CD14-positive monocyte (primary cell): Measurements from ENCODE around the gene TRIOBP. TPM values are rescaled to one million over a fixed set of nuclear protein-coding genes. Genes with fewer than 3 reads are reported as not detected.

Source experiments
- DNase-seq, 3 donors: peaks; one replicate each; pipeline ENCODE4 v3.0.0-alpha.2; 2011 to 2022
- H2AFZ ChIP-seq: 2 replicates; pipeline ENCODE4 v1.6.0; 2012; ENCODE audit warnings: mild to moderate bottlenecking, low read depth, low read length, inconsistent platforms; ENCODE audit not compliant: insufficient read depth, poor library complexity, severe bottlenecking
- H3K27ac ChIP-seq, 2 donors: 1 replicate in 1 of 2; 2 replicates in 1 of 2; pipeline ENCODE4 v1.5.1; 2012 to 2013; ENCODE audit warnings: low read length in 2 of 2, control low read depth in 1 of 2, inconsistent platforms in 1 of 2, low read depth in 1 of 2, mild to moderate bottlenecking in 1 of 2
- H3K27me3 ChIP-seq, 2 donors: one replicate each; pipeline versions ENCODE4 v1.6.0 to v1.6.1; 2011 to 2013; ENCODE audit warnings: low read length in 2 of 2; ENCODE audit not compliant: control insufficient read depth in 2 of 2, insufficient read depth in 2 of 2
- H3K36me3 ChIP-seq, 2 donors: replicated peaks in 1 of 2; 1 replicate in 1 of 2; 2 replicates in 1 of 2; pipeline versions ENCODE4 v1.5.1 to v1.6.1; 2012 to 2013; ENCODE audit warnings: low read length in 2 of 2, control low read depth in 1 of 2, inconsistent platforms in 1 of 2, mild to moderate bottlenecking in 1 of 2; ENCODE audit not compliant: insufficient read depth in 2 of 2, control insufficient read depth in 1 of 2
- H3K4me1 ChIP-seq, 2 donors: 1 replicate in 1 of 2; 2 replicates in 1 of 2; pipeline versions ENCODE4 v1.5.1 to v1.6.1; 2012 to 2013; ENCODE audit warnings: low read length in 2 of 2, control low read depth in 1 of 2, inconsistent platforms in 1 of 2, mild to moderate bottlenecking in 1 of 2, moderate library complexity in 1 of 2; ENCODE audit not compliant: insufficient read depth in 2 of 2, control insufficient read depth in 1 of 2
- H3K4me2 ChIP-seq: replicated peaks from 2 replicates; pipeline ENCODE3; 2012; ENCODE audit warnings: low read length, moderate library complexity, mild to moderate bottlenecking; ENCODE audit not compliant: poor library complexity, severe bottlenecking; ENCODE audit errors: extremely low read depth
- H3K4me3 ChIP-seq, 3 experiments: fragments of 200-600 bp in 1 of 3; sonication (generic) in 1 of 3; replicated peaks in 1 of 3; 1 replicate in 2 of 3; 2 replicates in 1 of 3; pipeline ENCODE4 v1.5.1; 2011 to 2013; ENCODE audit warnings: low read length in 3 of 3, mild to moderate bottlenecking in 3 of 3, control low read depth in 2 of 3, low read depth in 2 of 3, inconsistent platforms in 1 of 3, moderate library complexity in 1 of 3
- H3K79me2 ChIP-seq: 2 replicates; pipeline ENCODE4 v1.6.0; 2012; ENCODE audit warnings: mild to moderate bottlenecking, control low read depth, inconsistent platforms, low read length, moderate library complexity; ENCODE audit not compliant: insufficient read depth
- H3K9ac ChIP-seq: 2 replicates; pipeline ENCODE4 v1.6.0; 2017; ENCODE audit warnings: low read length, mild to moderate bottlenecking; ENCODE audit not compliant: insufficient read depth, poor library complexity, severe bottlenecking
- H3K9me3 ChIP-seq, 2 donors: replicated peaks in 1 of 2; 1 replicate in 1 of 2; 2 replicates in 1 of 2; pipeline versions ENCODE4 v1.5.1 to v1.6.1; 2012 to 2013; ENCODE audit warnings: low read length in 2 of 2, control low read depth in 1 of 2; ENCODE audit not compliant: control insufficient read depth in 1 of 2, insufficient read depth in 1 of 2
- H4K20me1 ChIP-seq: 2 replicates; pipeline ENCODE4 v1.6.0; 2012; ENCODE audit warnings: mild to moderate bottlenecking, low read length, control low read depth, moderate library complexity; ENCODE audit not compliant: insufficient read depth
- H3K27ac Mint-ChIP-seq, 7 donors: one replicate each; pipeline ENCODE4 v1.8.0; 2020; ENCODE audit warnings: mild to moderate bottlenecking in 7 of 7, mixed read lengths in 7 of 7, moderate library complexity in 6 of 7, inconsistent platforms in 2 of 7
- H3K27me3 Mint-ChIP-seq, 3 donors: one replicate each; pipeline ENCODE4 v1.8.0; 2021 to 2022; ENCODE audit warnings: low read depth in 3 of 3, mild to moderate bottlenecking in 3 of 3, mixed read lengths in 3 of 3, moderate library complexity in 3 of 3, inconsistent platforms in 1 of 3
- H3K36me3 Mint-ChIP-seq, 2 donors: one replicate each; pipeline ENCODE4 v1.8.0; 2020; ENCODE audit warnings: mixed read lengths in 2 of 2, inconsistent platforms in 1 of 2, mild to moderate bottlenecking in 1 of 2
- H3K4me1 Mint-ChIP-seq: one replicate; pipeline ENCODE4 v1.8.0; 2020; ENCODE audit warnings: mild to moderate bottlenecking, mixed read lengths
- H3K4me3 Mint-ChIP-seq, 2 donors: one replicate each; pipeline ENCODE4 v1.8.0; 2020; ENCODE audit warnings: mild to moderate bottlenecking in 2 of 2, mixed read lengths in 2 of 2, moderate library complexity in 1 of 2
- H3K9me3 Mint-ChIP-seq, 7 donors: one replicate each; pipeline ENCODE4 v1.8.0; 2020 to 2022; ENCODE audit warnings: mixed read lengths in 7 of 7, mild to moderate bottlenecking in 6 of 7, moderate library complexity in 6 of 7, inconsistent platforms in 2 of 7
- WGBS: methylation state at CpG from one replicate; pipeline ENCODE4 v1.1.5; 2013; ENCODE audit warnings: missing lambda C conversion rate; ENCODE audit not compliant: insufficient coverage; 5-methylcytosine and 5-hydroxymethylcytosine counted together
- intact Hi-C, 2 donors: fragments of 100-400 bp; cut with micrococcal nuclease; formaldehyde crosslinking; loops; one replicate each; pipeline versions ENCODE4 v1.15.0 to v1.15.1; 2023
- polyA plus RNA-seq, 3 donors: library from polyadenylated mRNA; depleted of rRNA in 1 of 3; unstranded in 2 of 3; stranded (reverse) in 1 of 3; fragments of 300-500 nt in 2 of 3; fragments of >200 nt in 1 of 3; fragmentation: Illumina TruSeq in 2 of 3; gene quantifications; 1 replicate in 2 of 3; 2 replicates in 1 of 3; pipeline ENCODE4 v1.2.3, GENCODE V29; 2012 to 2021
- TF ChIP-seq, protein P1 (sequence below): fragments of 200-600 bp; IDR thresholded peaks from one replicate; pipeline ENCODE4 v1.8.0; 2022; ENCODE audit warnings: antibody characterized with exemption, mild to moderate bottlenecking

TRIOBP gene
- polyA plus RNA-seq, 3 donors, result 43.0 to 46.6 (median 44.7) TPM

DNA sequence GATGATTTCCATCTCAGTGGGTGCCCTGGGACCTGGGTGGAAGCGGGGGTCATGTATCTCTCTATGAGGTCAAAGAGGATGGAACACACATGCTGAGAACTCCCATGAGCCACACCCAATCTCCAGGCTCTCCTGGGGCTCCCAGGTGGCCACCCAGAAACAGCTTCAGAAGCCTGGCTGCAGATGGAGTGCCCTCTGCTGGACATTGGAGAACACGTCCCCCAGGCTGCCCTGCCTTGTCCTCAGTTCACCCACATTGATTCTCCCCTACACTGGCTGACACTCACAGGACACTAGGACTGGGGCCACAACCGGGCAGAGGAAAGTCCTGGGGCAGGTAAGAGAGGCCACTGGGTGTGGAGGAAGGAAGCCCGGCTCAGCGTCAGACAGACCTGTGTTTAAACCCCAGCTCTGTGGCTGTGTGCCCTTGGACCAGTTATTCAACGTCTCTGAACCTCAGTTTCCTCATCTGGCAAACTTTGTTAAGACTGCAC, 15.2 kb upstream of the TRIOBP start:
- H3K27me3 ChIP-seq, result no peaks in the 10 kb centered on the region
- Mint-ChIP-seq H3K27me3 (no peaks in the 10 kb centered on the region), H3K9me3 (no peaks in the 10 kb centered on the region), H3K4me1 (peaks cover 27% of the 10 kb centered on the region), H3K27ac (peak overlapping the region; percentile 59 to 88 (median 68)), H3K4me3 (peak overlapping the region; percentile 34 to 67), H3K36me3 (peaks cover 13 to 33% of the 10 kb centered on the region in 2 donors)
- peaks cover 18 to 22% of the 10 kb centered on the region in 2 donors for H3K36me3 ChIP-seq
- peaks cover 40% of the 10 kb centered on the region for H4K20me1 ChIP-seq
- H2AFZ ChIP-seq, result no peak overlapping the region
- peaks cover 27% of the 10 kb centered on the region for H3K79me2 ChIP-seq
- 30% methylated on average over 5 of the region's 6 CpGs for WGBS
- H3K9ac ChIP-seq, result no peak overlapping the region
- no peaks in the 10 kb centered on the region for H3K9me3 ChIP-seq
- intact Hi-C loops, result loop anchor here (1.0 to 10.0 kb wide), 3 partner anchors 38 to 123 kb away; partner anchors contain the start of gene GCAT (in 1 of the 2)
- peak; percentile 62 to 76 (median 74) for DNase-seq
- TF ChIP-seq, protein P1, sequence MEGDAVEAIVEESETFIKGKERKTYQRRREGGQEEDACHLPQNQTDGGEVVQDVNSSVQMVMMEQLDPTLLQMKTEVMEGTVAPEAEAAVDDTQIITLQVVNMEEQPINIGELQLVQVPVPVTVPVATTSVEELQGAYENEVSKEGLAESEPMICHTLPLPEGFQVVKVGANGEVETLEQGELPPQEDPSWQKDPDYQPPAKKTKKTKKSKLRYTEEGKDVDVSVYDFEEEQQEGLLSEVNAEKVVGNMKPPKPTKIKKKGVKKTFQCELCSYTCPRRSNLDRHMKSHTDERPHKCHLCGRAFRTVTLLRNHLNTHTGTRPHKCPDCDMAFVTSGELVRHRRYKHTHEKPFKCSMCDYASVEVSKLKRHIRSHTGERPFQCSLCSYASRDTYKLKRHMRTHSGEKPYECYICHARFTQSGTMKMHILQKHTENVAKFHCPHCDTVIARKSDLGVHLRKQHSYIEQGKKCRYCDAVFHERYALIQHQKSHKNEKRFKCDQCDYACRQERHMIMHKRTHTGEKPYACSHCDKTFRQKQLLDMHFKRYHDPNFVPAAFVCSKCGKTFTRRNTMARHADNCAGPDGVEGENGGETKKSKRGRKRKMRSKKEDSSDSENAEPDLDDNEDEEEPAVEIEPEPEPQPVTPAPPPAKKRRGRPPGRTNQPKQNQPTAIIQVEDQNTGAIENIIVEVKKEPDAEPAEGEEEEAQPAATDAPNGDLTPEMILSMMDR, result peak; percentile 83
- H3K4me1 ChIP-seq, result peaks cover 34 to 39% of the 10 kb centered on the region in 2 donors
- H3K4me2 ChIP-seq, result peak overlapping the region; percentile 15
- peak overlapping the region in 1 of 2 donors; percentile 53 for H3K27ac ChIP-seq
- H3K4me3 ChIP-seq, result no peak overlapping the region

DNA sequence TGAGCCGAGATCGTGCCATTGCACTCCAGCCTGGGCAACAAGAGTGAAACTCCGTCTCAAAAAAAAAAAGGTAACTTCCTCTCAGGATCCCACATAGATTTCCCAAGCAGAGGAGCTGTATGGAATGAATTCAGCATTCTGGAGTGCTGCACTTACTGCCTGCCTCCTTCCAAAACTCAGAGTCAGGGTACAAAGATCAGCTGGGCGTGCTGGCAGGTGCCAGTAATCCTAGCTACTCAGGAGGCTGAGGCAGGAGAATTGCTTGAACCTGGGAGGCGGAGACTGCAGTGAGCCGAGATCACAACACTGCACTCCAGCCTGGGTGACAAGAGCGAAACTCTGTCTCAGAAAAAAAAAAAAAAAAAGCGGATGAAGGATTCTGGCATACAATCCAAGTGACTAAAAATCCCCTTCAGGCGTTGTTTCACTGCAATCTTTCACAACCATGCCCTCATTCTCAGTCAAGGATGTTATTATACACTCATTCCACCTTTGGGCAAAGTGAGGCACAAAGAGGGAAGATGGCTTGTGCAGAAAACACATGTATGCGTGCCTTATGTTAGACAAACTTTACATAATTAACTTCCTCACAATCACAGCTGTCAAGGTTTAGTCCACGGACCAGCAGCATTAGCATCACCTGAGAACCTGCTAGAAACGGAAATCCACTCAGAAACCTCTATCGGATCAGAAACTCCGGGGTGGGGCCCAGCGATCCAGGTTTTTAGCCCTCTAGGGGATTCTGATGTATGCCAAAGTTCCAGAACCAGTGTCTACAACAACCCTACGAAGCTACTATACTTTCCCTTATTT, 11.8 kb upstream of the TRIOBP start:
- Histone ChIP-seq H3K9me3 (no peaks in the 10 kb centered on the region), H3K27ac (no peak overlapping the region), H4K20me1 (peaks cover 33% of the 10 kb centered on the region), H3K4me1 (peaks cover 31 to 38% of the 10 kb centered on the region in 2 donors), H3K9ac (no peak overlapping the region), H3K4me3 (no peak overlapping the region), H2AFZ (no peak overlapping the region), H3K27me3 (no peaks in the 10 kb centered on the region), H3K79me2 (peaks cover 32% of the 10 kb centered on the region), H3K36me3 (peaks cover 22 to 23% of the 10 kb centered on the region in 2 donors), H3K4me2 (no peak overlapping the region)
- Mint-ChIP-seq H3K27ac (no peak overlapping the region), H3K27me3 (no peaks in the 10 kb centered on the region), H3K9me3 (no peaks in the 10 kb centered on the region), H3K4me3 (no peak overlapping the region), H3K4me1 (peaks cover 34% of the 10 kb centered on the region), H3K36me3 (peaks cover 21 to 33% of the 10 kb centered on the region in 2 donors)
- DNase-seq, result no peak
- intact Hi-C loops, result loop anchor here in 1 of 2 donors (10.0 kb wide), 1 partner anchor 120 kb away; the partner anchor contains the start of gene GCAT
- 92% methylated on average over 9 of the region's 16 CpGs for WGBS
- TF ChIP-seq, protein P1, result no peak
